IPS-NIHi7 (cell line): Measurements from ENCODE around the gene ST8SIA6.
"Not testable (repeated sequence)": the region's sequence is repeated elsewhere in the genome, so short reads cannot be mapped to it uniquely, and the experiment has no call there.

Source experiments
- DNase-seq: peaks from one replicate; pipeline ENCODE4 v3.0.0; 2012; ENCODE audit warnings: mixed read lengths; ENCODE audit errors: extremely low spot score

The ST8SIA6 gene, protein sequence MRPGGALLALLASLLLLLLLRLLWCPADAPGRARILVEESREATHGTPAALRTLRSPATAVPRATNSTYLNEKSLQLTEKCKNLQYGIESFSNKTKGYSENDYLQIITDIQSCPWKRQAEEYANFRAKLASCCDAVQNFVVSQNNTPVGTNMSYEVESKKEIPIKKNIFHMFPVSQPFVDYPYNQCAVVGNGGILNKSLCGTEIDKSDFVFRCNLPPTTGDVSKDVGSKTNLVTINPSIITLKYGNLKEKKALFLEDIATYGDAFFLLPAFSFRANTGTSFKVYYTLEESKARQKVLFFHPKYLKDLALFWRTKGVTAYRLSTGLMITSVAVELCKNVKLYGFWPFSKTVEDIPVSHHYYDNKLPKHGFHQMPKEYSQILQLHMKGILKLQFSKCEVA

DNA sequence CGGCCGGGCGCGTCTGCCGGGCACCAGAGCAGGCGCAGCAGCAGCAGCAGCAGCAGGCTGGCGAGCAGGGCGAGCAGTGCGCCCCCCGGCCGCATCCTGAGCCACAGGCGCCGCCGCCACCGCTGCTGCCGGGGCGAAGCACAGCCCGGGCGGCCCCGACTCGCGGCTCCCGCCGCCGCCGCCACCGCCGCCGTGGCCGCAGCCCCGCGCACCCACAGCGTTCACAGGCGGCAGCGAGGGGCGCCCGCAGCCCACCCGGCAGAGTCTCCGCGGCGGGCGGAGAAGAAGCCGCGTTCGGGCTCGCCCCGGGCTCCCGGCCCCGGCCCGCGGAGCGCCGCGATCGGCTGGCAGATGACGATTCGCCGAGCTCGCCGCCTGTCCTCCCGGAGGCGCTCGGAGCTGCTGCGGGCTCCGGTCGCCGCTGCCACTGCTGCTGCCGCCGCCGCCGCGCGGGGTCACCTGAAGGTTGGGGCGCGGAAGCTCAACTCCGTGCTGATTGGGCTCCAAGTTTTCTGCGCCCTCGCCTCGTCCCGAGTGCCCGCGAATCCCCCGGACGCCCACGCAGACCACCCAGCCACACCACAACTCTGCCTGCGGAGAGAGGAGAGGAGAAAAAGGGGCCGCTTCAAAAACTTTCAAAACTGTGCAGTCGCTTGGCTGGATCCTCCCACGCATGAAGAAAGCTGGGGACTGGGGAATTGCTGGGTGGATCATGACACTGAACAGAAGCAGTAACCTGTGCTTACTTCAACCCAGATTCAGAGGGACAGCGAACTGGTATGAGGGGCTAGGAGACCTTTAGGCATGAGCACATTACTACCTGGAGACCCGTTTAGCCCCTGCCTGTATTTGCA, at the start of gene ST8SIA6:
Gene ST8SIA6 (minus strand): TSS at position 435 of the 854 bp plus-strand sequence. CDS start 340 bp downstream, at position 95.
- DNase-seq, result peak; percentile 74

DNA sequence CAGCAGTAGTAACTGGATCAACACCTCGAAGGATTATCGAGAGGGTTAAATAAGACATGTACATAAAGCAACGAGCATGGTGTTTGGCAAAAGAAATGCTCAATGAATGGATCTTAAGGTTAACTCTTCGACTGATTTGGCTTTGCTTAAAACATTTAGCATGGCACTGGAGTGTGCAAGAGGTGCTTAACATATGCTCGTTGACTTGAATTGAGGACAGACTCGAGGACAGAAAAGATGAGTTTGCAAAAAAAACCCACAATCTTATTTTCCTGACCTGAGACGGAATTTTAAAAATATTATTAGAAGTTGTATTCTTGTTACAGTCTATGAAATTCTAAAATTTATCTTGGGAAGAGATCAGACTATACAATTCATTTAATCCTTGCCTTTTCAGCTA, 49.4 kb upstream of the ST8SIA6 start:
- no peak for DNase-seq

DNA sequence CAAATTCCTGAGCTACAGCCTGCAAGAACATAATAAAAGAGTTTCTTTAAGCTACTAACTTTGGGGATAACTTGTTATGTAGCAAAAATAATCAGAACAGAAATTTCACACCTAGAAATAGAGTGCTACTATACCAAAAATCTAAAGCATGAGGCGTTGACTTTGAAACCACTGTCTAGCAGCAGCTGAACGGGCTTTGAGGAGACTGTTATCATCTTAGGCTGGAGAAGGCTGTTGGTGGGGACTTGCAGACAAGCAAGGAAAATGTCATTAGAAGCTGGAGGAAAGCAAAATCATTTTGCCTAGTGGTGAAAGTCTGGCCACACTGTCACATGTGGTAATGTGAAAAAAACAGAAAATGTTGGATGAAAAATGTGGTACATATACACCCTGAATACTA, 48.4 kb upstream of the ST8SIA6 start:
- no peak for DNase-seq

DNA sequence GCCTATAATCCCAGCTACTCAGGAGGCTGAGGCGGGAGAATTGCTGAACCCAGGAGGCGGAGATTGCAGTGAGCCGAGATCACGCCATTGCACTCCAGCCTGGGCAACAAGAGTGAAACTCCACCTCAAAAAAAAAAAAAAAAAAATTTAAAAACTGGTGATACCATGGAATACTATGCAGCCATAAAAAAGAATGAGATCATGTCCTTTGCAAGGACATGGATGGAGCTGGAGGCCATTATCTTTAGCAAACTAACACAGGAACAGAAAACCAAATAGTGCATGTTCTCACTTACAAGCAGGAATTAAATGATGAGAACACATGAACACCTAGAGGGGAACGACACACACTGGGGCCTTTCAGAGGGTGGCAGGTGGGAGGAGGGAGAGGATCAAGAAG, 44.6 kb upstream of the ST8SIA6 start:
- not testable (repeated sequence) for DNase-seq

DNA sequence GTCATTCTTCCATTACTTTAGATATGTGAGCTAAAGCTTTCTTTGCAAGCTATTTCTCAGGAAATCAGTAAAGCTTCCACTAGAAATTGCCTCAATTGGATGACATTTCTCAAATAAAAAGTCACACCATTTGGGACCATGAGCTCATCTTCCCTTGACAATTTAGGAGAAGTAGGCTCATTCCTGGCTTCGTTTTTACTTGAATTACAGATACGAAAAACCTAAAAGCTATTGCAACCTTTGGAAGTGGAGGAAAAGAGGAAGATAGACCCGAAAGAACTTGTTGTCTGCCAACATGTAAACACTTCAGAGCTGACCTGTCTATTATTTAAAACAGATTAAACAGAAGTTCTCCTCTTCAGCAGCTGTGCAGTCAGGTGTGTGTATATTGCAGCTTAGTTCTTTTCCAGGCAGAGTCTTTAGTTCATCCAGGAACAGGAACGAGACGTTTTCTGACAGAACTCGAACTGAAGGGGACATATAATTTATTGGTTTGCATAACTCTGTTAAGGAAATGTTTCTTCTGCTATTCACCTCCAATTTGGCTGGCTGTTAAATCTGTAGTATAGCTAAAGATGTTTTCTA, 43.1 kb upstream of the ST8SIA6 start:
- no peak for DNase-seq

DNA sequence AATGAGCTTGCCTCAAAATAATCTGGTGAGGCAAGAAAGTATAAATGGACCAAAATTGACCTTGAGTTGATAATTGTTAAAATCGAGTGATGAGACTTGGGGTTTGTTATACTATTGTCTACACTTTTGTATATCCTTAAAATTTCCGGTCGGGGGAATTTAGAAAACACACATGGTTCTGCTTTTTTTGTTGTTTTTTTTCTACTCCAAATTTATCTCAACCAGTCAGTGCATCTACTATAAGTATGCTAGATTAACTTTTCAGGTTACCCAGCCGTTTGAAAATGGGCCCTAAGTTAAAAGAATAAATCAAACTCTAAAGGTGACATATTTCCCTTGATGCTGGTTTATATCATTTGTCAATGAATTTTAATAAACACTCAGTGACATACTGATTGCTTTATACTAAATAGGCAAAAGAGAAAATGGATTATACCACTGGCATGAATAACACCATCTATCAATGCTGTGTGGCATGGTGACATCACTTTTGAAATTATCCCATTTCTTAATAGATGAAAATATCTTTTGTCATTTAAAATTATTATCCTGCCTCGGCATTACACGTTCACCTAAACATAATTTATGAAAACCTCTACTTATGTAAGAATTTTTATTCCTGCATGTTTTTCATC, 40.3 kb upstream of the ST8SIA6 start:
- no peak for DNase-seq

DNA sequence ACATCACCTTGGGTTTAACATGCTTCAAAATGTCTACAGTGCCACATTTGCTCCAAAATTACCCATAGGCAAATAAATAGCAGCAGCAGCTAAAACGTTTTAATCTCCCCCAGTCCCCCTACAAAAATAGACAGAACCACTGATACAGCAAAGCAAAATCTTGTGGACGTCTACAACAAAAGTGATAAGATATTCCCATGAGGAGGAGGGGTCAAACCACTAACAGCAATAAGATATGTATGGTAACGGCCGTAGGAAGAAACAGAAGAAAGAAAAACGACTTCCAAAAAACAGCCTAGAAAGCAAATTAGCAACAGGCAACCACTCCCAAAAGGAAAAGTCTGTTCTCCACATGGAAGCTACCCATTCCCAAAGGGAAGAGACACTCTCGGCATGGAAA, 34.5 kb upstream of the ST8SIA6 start:
- no peak for DNase-seq

DNA sequence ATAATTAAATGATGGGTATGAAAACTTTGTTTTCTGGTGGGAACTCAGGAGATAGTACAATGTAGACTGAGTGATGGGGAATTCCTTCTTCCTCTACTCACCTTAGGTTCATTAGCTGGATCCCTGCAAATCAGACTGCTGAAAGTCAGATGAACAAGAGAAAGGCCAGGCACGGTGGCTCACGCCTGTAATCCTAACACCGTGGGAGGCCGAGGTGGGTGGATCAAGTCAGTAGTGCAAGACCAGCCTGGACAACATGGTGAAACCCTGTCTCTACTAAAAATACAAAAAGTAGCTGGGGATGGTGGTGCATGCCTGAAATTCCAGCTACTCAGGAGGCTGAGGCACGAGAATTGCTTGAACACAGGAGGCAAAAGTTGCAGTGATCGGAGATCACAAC, 28.7 kb upstream of the ST8SIA6 start:
- no peak for DNase-seq

DNA sequence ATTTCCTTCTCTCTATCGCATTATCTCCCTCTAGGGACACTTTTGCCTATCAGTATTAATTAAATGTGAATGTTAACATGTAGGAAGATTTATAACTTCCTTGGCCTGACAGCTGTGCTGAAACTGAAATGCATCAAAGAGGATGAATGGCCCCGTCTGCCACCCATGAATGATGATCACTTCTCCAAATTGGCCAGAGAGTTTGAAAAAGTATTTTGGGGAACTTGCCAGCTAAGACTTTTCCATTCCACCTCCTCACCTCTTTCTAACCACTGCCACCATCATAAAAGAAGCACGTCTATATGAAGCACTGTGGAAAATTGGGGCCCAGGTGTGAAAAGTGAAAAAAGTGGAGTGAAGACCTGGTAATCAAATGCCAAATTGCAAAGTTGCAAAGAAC, 25.4 kb upstream of the ST8SIA6 start:
- DNase-seq, result no peak

DNA sequence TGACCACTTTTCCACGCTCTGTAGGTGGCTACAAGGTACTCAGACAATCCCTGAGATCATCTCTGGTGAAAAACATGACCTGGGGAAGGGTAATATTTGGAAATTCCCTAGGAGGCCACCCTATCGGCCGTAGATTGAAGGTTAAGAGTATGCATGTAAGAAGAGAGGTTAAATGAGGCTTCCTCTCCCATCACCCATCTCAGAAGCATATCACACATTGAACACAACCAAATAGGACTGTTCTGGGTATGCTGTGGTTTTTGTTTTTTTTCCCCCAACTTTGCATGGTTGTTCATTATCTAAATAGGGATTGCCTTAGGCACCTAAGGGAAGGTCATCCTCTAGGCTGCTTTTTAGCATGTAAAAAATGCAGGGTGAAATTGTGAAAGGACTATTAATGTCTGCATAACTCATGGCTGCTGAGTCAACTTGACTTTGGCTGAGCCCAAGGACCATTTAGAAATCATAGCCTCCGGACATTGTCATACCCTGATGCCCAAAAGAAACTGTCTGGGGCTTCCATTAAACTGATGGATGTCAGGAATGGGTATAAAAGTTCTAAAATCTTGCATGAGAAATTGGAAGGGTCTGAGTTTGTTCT, 24.7 kb upstream of the ST8SIA6 start:
- DNase-seq, result no peak

DNA sequence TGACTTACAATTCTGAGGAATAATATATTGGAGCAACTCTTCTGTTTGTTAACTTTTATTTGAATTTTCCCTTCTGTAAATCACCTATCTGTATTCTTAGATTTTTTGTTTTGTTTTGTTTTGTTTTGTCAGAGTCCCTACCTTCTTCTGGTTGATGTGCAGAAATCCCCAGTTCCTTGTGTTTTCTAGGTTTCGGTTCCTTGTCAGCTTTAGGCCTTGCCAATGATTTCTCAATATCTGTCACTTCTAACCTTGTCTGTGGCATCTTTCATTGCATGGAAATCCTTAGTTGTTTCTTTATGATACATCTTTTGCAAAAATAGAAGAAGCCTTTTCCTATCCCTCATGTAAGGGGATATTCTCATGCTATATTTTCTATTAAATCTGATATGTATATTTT, 21.7 kb upstream of the ST8SIA6 start:
- no peak for DNase-seq

DNA sequence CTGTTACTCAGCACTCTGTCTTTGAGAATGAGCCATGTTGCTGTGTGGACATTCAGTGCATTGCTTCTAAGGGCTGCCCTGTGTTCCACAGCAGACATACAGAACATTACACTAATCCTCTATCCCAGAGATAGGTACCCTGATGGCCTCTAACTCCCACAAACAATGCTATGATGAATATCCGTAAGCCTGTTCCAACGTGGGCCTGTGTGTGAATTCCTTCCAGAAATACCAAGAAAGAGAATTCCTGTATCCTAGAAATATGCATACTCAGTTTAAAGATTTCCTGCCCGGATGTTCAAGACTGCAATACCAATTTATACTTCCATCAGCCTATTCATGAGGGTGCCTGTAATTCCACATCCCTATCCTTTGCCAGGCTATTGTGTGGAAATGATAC, 21.3 kb upstream of the ST8SIA6 start:
- no peak for DNase-seq

DNA sequence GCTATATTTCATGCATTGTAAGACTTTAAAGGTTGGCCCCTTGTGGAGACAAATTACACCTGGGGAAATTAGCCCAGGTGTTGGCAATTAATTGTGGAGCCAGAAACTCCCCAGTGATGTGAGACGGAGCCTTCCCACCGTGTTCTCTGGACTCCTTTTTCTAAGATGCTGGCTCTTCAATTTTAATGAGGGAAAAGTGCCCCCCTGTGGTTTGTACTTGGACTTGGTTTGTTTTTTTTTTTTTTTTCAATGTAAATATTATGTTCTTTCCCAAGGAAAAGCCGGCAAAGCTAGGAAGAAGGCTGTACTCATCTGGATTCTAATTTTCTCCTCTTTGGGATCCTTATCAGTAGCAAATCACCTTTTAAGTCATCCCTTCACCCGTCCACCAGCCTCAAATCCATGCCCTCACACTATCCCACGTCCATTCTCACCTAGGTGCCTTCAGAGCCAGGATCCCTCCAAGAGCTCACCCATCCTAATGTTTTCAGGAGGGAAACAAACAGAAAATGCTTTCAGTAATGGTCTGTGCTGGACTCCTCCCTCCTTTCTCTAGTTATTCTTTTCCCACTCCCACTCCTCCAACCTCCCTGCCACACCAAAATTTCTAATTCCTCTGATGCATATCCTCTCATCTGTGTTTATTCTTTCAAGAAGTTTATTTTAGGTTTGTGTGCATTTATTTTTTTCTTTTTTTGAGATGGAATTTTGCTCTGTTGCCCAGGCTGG, 20.4 kb upstream of the ST8SIA6 start:
- no peak for DNase-seq

DNA sequence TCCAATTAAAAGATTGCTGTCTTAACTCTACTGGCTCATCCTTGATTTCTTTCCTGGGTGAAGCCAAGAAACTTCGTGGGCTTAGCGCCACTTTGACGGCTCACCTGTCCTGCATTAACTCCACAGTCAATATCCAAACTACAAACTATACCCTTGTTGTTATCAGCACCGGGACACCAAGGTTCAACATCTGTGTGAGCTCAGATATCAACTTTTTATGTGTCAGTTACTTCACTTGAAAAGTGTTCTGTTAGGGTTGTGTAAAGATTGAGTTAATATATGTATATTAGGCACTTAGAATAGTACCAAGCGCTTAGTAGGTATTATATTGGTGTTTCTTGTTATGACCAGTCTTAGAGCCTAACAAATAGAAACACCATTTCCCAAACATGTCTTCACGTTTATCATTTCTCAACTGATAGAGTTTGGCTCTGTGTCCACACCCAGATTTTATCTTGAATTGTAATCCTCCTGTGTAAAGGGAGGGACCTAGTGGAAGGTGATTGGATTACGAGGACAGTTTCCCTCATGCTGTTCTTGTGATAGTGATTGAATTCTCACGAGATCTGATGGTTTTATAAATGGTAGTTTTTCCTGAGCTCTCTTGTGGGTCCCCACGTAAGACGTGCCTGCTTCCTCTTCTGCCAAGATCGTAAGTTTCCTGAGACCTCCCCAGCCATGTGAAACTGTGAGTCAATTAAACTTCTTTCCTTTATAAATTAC, 19.0 kb upstream of the ST8SIA6 start:
- no peak for DNase-seq

DNA sequence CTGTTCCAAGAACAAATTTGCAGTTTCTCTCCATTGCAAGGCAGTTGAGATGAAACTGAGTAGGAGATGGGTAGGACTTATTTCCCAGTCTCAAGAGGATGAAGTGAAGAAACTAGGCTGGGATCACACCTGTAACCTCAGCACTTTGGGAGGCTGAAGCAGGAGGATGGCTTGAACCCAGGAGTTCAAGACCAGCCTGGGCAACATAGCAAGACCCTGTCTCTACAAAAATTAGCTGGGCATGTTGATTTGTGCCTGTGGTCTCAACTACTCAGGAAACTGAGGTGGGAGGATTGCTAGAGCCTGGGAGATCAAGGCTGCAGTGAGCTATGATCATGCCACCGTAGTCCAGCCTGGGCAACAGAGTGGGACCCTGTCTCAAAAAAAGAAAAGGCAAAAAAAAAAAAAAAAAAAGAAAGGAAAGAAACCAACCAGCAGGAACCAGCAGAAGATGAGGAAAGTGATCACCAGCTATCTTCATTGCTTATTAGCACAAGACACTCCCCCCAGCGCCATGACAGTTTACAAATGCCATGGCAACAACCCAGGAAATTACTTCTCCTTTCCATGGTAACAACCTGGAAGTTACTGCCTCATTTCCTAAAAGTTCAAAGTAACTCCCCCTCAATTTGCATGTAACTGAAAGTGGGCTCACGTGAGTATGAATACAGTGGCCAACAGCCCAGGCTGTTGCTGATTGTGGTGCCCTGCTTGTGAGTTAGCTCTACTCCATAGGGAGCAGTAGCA, 18.3 kb upstream of the ST8SIA6 start:
- DNase-seq, result peak; percentile 18

DNA sequence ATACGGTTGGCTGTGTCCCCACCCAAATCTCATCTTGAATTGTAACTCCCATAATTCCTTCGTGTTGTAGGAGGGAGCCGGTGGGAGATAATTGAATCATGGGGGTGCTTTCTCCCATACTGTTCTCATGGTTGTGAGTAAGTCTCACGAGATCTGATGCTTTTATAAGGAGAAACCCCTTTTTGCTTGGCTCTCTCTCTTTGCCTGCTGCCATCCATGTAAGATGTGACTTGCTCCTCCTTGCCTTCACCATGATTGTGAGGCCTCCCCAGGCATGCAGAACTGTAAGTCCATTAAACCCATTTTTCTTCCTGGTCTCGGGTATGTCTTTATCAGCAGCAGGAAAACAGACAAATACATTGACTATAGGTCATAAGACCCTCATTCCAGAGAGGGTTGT, 15.9 kb upstream of the ST8SIA6 start:
- DNase-seq, result no peak

DNA sequence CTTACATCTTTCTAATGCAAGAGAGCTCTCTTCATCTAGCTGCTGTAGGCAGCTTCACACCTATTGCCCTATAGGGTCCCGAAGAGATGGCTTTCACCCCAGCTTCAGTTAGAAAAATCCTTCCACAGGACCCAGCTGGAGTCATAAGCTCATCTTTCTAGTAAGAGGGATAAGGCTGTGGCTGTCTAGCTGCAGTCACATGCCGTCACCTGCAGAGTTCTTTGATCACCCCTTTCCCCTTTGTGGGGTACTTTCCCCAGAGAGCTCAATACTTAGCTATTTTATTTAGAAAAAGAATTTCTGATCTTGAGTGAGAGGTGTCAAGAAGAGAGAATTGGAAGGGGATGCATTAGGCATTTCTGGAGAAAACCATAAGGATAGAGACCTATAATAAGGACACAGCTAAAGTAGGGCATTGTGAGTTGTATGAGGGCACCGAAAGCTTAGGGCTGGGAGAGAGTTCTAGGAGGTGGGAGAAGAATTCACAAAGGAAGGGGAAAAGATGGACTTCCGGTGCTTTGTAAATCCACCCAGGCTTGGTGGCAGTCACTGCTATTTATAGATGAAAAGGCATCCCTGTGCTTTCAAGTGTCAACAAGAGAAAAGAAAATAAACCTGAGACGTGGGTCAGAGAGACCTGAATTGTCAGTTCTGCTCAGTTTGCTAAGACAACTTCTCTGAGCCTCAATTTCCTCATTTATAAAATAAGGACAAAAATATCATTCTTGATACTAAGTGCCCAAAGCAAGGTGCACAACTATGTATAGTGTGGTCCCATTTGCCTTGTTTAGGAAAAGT, 11.1 kb upstream of the ST8SIA6 start:
- DNase-seq, result no peak

DNA sequence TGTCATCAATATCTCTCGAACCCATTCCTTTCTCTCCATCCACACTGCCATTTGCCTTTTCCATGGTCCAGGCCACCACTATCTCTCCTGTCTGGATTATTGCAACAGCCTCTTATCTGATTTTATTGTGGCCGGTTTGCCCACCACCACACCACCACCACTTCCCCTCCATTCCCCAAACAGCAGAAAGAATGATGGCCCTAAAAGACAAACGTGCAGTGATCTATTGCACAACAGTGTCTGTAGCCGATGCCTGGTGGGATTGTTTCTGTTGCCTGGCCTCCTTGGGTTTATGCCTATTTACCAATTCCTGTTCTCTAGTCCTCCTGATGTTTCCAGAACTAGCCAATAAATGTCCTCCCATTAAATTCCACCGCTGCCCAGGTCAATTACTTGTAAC, 10.2 kb upstream of the ST8SIA6 start:
- DNase-seq, result no peak

DNA sequence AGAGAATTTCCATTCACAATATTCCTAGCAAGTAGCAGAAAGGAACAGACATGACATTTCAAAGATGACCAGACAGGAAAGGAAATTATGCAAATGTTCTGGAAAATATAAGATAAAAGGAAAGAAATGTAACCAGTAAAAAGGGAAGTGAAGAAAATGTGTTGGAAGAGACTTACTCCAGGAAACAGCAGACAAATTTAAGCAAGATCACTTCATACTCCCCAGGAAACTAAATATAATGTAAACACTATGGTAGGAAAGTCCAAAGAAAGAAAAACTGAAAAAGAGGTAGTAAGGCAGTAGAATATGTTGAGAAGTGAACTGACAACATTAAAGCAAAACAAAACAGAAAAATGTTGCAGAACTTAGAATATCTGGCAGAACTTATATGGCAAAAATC, 6.4 kb upstream of the ST8SIA6 start:
- DNase-seq, result no peak
